Neural cell (in vitro differentiated cells): ENCODE results near the gene CWC27. TPM values are rescaled to one million over a fixed set of nuclear protein-coding genes. Genes with fewer than 3 reads are reported as not detected.

Source experiments
- H2AFZ ChIP-seq: fragments of 200-600, 300-800 bp; sonication (generic), shearing (Covaris generic); 2 replicates; pipeline ENCODE4 v1.6.0; 2014; ENCODE audit warnings: low read depth, mild to moderate bottlenecking, antibody characterized with exemption, low read length, moderate library complexity
- H3F3A ChIP-seq: fragments of 200-600 bp; shearing (Covaris generic); 2 replicates; pipeline ENCODE4 v1.6.1; 2016; ENCODE audit warnings: mild to moderate bottlenecking, moderate library complexity, mixed read lengths, antibody characterized with exemption, low read length; ENCODE audit not compliant: insufficient read depth, poor library complexity, severe bottlenecking
- H3K27ac ChIP-seq: fragments of 200-600, 300-800 bp; sonication (generic), shearing (Covaris generic); 2 replicates; pipeline ENCODE4 v1.5.1; 2014; ENCODE audit warnings: mild to moderate bottlenecking, low read length, moderate library complexity
- H3K27me3 ChIP-seq: fragments of 300-800, 200-600 bp; sonication (generic), shearing (Covaris generic); 2 replicates; pipeline ENCODE4 v1.6.0; 2014; ENCODE audit warnings: mild to moderate bottlenecking, low read depth, low read length, moderate library complexity; ENCODE audit not compliant: insufficient read depth
- H3K36me3 ChIP-seq: fragments of 300-800, 200-600 bp; sonication (generic), shearing (Covaris generic); 2 replicates; pipeline ENCODE4 v1.5.1; 2014; ENCODE audit warnings: mild to moderate bottlenecking, antibody characterized with exemption, low read length, moderate library complexity; ENCODE audit not compliant: insufficient read depth
- H3K4me2 ChIP-seq: fragments of 300-800, 200-600 bp; sonication (generic), shearing (Covaris generic); 2 replicates; pipeline ENCODE4 v1.6.0; 2014; ENCODE audit warnings: mild to moderate bottlenecking, low read length
- H3K4me3 ChIP-seq: fragments of 300-800, 200-600 bp; sonication (generic), shearing (Covaris generic); 2 replicates; pipeline ENCODE4 v1.5.1; 2014; ENCODE audit warnings: mild to moderate bottlenecking, low read length, moderate library complexity
- H3K79me2 ChIP-seq: fragments of 200-600 bp; shearing (Covaris generic); replicated peaks from 2 replicates; pipeline ENCODE4 v1.6.0; 2014; ENCODE audit warnings: mild to moderate bottlenecking, low read length, moderate library complexity; ENCODE audit not compliant: insufficient read depth
- H3K9ac ChIP-seq: fragments of 300-800, 200-600 bp; sonication (generic), shearing (Covaris generic); 2 replicates; pipeline ENCODE4 v1.6.1; 2016; ENCODE audit warnings: mild to moderate bottlenecking, low read length, mixed read lengths
- H3K9me2 ChIP-seq: fragments of 200-600 bp; shearing (Covaris generic); 2 replicates; pipeline ENCODE4 v1.6.1; 2016; ENCODE audit warnings: mild to moderate bottlenecking, low read length, mixed read lengths; ENCODE audit not compliant: insufficient read depth
- H3K9me3 ChIP-seq: fragments of 200-600, 300-800 bp; sonication (generic), shearing (Covaris generic); 2 replicates; pipeline ENCODE4 v1.6.1; 2016; ENCODE audit warnings: mild to moderate bottlenecking, mixed run types, low read length, moderate library complexity, mixed read lengths
- H4K20me1 ChIP-seq: fragments of 200-600 bp; shearing (Covaris generic); 2 replicates; pipeline ENCODE4 v1.6.1; 2016; ENCODE audit warnings: mild to moderate bottlenecking, mixed run types; ENCODE audit not compliant: insufficient read depth
- CTCF ChIP-seq: fragments of 450-650 bp; IDR thresholded peaks from 2 replicates; pipeline ENCODE4 v1.5.1; 2014; ENCODE audit warnings: antibody characterized with exemption, mild to moderate bottlenecking, moderate library complexity; ENCODE audit not compliant: poor library complexity, severe bottlenecking
- EP300 ChIP-seq: fragments of 450-650 bp; conservative IDR thresholded peaks from 2 replicates; pipeline ENCODE4 v1.6.1; 2014; ENCODE audit warnings: antibody characterized with exemption, mild to moderate bottlenecking, moderate library complexity; ENCODE audit not compliant: poor library complexity, severe bottlenecking
- EZH2 ChIP-seq: fragments of 200-600, 300-800 bp; shearing (Covaris generic), sonication (generic); IDR thresholded peaks from 2 replicates; pipeline ENCODE4 v1.6.1; 2014; ENCODE audit warnings: antibody characterized with exemption, low read length, borderline replicate concordance, mild to moderate bottlenecking; ENCODE audit not compliant: insufficient read depth, poor library complexity, severe bottlenecking
- MXI1 ChIP-seq: fragments of 450-650 bp; conservative IDR thresholded peaks from 2 replicates; pipeline ENCODE4 v1.6.1; 2014; ENCODE audit warnings: antibody characterized with exemption, mild to moderate bottlenecking; ENCODE audit not compliant: poor library complexity, severe bottlenecking
- POLR2AphosphoS5 ChIP-seq: IDR thresholded peaks from 2 replicates; pipeline ENCODE4 v1.6.1; 2012
- RAD21 ChIP-seq: fragments of 450-650 bp; conservative IDR thresholded peaks from 2 replicates; pipeline ENCODE4 v1.6.1; 2014; ENCODE audit warnings: antibody characterized with exemption, mild to moderate bottlenecking, moderate library complexity
- REST ChIP-seq: IDR thresholded peaks from 2 replicates; pipeline ENCODE4 v1.6.1; 2012; ENCODE audit warnings: borderline replicate concordance
- SMC3 ChIP-seq: fragments of 450-650 bp; conservative IDR thresholded peaks from 2 replicates; pipeline ENCODE4 v1.6.1; 2014; ENCODE audit warnings: antibody characterized with exemption, mild to moderate bottlenecking, moderate library complexity; ENCODE audit not compliant: poor library complexity
- TAF1 ChIP-seq: IDR thresholded peaks from 2 replicates; pipeline ENCODE4 v1.6.1; 2012; ENCODE audit warnings: low read depth
- polyA minus RNA-seq: library from RNA; depleted of rRNA, polyadenylated mRNA; stranded (reverse); fragments of >200 nt; gene quantifications from 2 replicates; pipeline ENCODE4 v1.2.3, GENCODE V29; 2014
- polyA plus RNA-seq: library from polyadenylated mRNA; depleted of rRNA; stranded (reverse); fragments of >200 nt; gene quantifications from 2 replicates; pipeline ENCODE4 v1.2.3, GENCODE V29; 2014

The CWC27 gene
- polyA plus RNA-seq: 21.6 and 26.2 TPM in 2 replicates
- polyA minus RNA-seq: 40.7 and 54.4 TPM in 2 replicates

- no peaks in the 10 kb centered on the region for H3K9me3 ChIP-seq
- H3K4me2 ChIP-seq: peak within 1 kb of the TSS; percentile 95
- peaks cover 59% of the 10 kb centered on the region for H3K79me2 ChIP-seq
- H3K27ac ChIP-seq: peak within 1 kb of the TSS; percentile 84
- peak within 1 kb of the TSS; percentile 85 for H3K4me3 ChIP-seq
- H3K36me3 ChIP-seq: no peaks in the 10 kb centered on the region
- no peaks in the 10 kb centered on the region for H3K9me2 ChIP-seq
- H2AFZ ChIP-seq: peak within 1 kb of the TSS; percentile 92
- no peaks in the 10 kb centered on the region for H4K20me1 ChIP-seq
- TF ChIP-seq EP300 (peak; percentile 62), SMC3 (peak; percentile 37), RAD21 (peak; percentile 43), EZH2 (no peak), REST (peak; percentile 19), TAF1 (peak; percentile 90), CTCF (peak; percentile 52), MXI1 (peak; percentile 77), POLR2AphosphoS5 (peak; percentile 82)
- no peaks in the 10 kb centered on the region for H3K27me3 ChIP-seq
- H3F3A ChIP-seq: no peaks in the 10 kb centered on the region
- peak within 1 kb of the TSS; percentile 88 for H3K9ac ChIP-seq
Measured at GRCh38 chr5:64768358-64769312, at the start of gene CWC27, which contains the start of gene SREK1IP1. Gene CWC27, plus strand, starts transcription at chr5:64768930. Its CDS starts 217 bp downstream, at chr5:64769147. Gene SREK1IP1, minus strand, starts transcription at chr5:64768691. Its CDS starts 174 bp downstream, at chr5:64768517.

- Histone ChIP-seq H4K20me1 (no peaks in the 10 kb centered on the region), H3K4me3 (no peak overlapping the region), H2AFZ (no peak overlapping the region), H3F3A (no peaks in the 10 kb centered on the region), H3K27me3 (no peaks in the 10 kb centered on the region), H3K9me2 (no peaks in the 10 kb centered on the region), H3K4me2 (no peak overlapping the region), H3K9me3 (no peaks in the 10 kb centered on the region), H3K27ac (no peak overlapping the region), H3K79me2 (no peaks in the 10 kb centered on the region), H3K9ac (no peak overlapping the region), H3K36me3 (no peaks in the 10 kb centered on the region)
- TF ChIP-seq SMC3 (no peak), TAF1 (no peak), MXI1 (no peak)
Measured at GRCh38 chr5:64722588-64722987, 46.1 kb upstream of the CWC27 start.
